Smooth muscle cell (in vitro differentiated cells): ENCODE measurements around the gene EFNA3. TPM values are rescaled to one million over a fixed set of nuclear protein-coding genes. Genes with fewer than 3 reads are reported as not detected.

Source experiments
- DNase-seq: peaks from one replicate; lab custom pipeline; 2025; ENCODE audit not compliant: unreplicated experiment; lab: John Stamatoyannopoulos, UW
- H2AFZ ChIP-seq: fragments of 200-600 bp; sonication (generic); 2 replicates; pipeline ENCODE4 v1.6.0; 2016; ENCODE audit warnings: antibody characterized with exemption, low read depth, mild to moderate bottlenecking
- H3F3A ChIP-seq: fragments of 200-600 bp; sonication (generic); 2 replicates; pipeline ENCODE4 v1.6.0; 2017; ENCODE audit warnings: antibody characterized with exemption, low read depth
- H3K27ac ChIP-seq: fragments of 200-600 bp; sonication (generic); 2 replicates; pipeline ENCODE4 v1.5.1; 2016; ENCODE audit warnings: low read depth, mild to moderate bottlenecking
- H3K27me3 ChIP-seq: fragments of 200-600 bp; sonication (generic); 2 replicates; pipeline ENCODE4 v1.6.1; 2016; ENCODE audit warnings: low read depth, mild to moderate bottlenecking
- H3K36me3 ChIP-seq: fragments of 200-600 bp; sonication (generic); 2 replicates; pipeline ENCODE4 v1.5.1; 2016; ENCODE audit warnings: low read depth
- H3K4me1 ChIP-seq: fragments of 200-600 bp; sonication (generic); 2 replicates; pipeline ENCODE4 v1.5.1; 2016; ENCODE audit warnings: low read depth
- H3K4me2 ChIP-seq: fragments of 200-600 bp; sonication (generic); 2 replicates; pipeline ENCODE4 v1.6.0; 2016; ENCODE audit warnings: mild to moderate bottlenecking
- H3K4me3 ChIP-seq: fragments of 200-600 bp; sonication (generic); 2 replicates; pipeline ENCODE4 v1.5.1; 2016; ENCODE audit warnings: mild to moderate bottlenecking
- H3K79me2 ChIP-seq: fragments of 200-600 bp; sonication (generic); 2 replicates; pipeline ENCODE4 v1.6.0; 2016; ENCODE audit warnings: low read depth, mild to moderate bottlenecking
- H3K9ac ChIP-seq: fragments of 200-600 bp; sonication (generic); 2 replicates; pipeline ENCODE4 v1.6.0; 2016; ENCODE audit warnings: low read depth
- H3K9me3 ChIP-seq: fragments of 200-600 bp; sonication (generic); replicated peaks from 2 replicates; pipeline ENCODE4 v1.5.1; 2016; ENCODE audit warnings: low read depth
- H4K20me1 ChIP-seq: fragments of 200-600 bp; sonication (generic); 2 replicates; pipeline ENCODE4 v1.6.0; 2016; ENCODE audit warnings: low read depth
- WGBS: methylation state at CpG from one replicate; pipeline ENCODE4 v1.1.7; 2016; ENCODE audit warnings: low lambda C conversion rate; 5-methylcytosine and 5-hydroxymethylcytosine counted together
- polyA plus RNA-seq: library from polyadenylated mRNA; unstranded; fragments of >200 nt; fragmentation: Nextera tagmentation; extraction: Ambion mirVana; gene quantifications from 2 replicates; pipeline ENCODE4 v1.2.1, GENCODE V29; 2016
- total RNA-seq: library from RNA; depleted of rRNA; stranded (reverse); fragments of >200 nt; gene quantifications from 2 replicates; pipeline ENCODE4 v1.2.3, GENCODE V29; 2014
- TF ChIP-seq, protein P1 (sequence below): fragments of 200-600 bp; sonication (generic); IDR thresholded peaks from 2 replicates; pipeline ENCODE4 v1.5.1; 2017; ENCODE audit warnings: borderline replicate concordance, mild to moderate bottlenecking, antibody characterized with exemption; ENCODE audit not compliant: insufficient read depth, poor library complexity, severe bottlenecking

EFNA3 gene
- total and polyA plus RNA-seq, 2 experiments from 2014 or later = 5.2 to 9.1 TPM

DNA sequence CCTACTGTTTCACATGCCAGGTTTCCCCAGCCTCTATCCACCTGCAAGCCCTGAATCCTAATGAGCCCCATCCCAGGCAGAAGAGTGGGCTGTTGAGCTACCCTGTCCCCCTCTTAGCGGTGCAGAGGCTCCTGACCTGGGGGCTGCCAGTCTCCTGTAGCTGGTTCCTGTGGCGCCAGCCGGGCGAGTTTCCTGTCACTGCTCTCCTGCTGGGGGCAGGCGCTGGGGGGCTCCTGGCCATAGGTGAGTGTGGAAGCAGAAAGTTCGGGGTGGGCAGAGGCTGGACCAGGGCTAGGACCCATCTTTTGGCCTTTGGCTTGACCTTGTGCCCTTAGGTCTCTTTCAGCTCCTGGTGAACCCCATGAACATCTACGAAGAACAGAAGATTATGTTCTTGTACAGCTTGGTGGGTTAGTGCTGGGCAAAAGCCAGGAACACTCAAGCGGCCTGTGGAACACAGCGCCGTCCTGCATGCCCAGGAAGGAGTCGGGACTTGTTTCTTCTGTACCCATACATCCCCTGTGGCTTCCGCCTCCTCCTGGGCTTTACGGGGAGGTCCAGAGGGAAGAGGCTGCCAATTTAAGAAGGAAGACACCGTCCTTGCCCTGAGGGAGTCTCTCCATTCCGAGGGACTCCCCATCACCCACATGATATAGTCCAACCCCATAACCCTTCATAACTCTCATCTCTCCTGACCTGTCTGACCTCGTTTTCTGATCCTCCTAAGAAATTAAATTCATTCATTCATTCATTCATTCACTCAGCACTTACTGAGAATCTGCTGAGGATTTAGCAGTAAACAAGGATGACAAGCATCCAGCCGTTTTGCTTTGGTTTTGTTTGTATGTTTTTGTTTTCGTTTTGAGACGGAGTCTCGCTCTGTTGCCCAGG lies 44.1 kb upstream of the EFNA3 start:
- no peaks in the 10 kb centered on the region for H3K79me2 ChIP-seq
- WGBS = 92% methylated on average over 20 of the region's 20 CpGs
- H3K4me3 ChIP-seq = no peak overlapping the region
- H3K4me1 ChIP-seq = no peaks in the 10 kb centered on the region
- no peak for DNase-seq
- H3F3A ChIP-seq = no peaks in the 10 kb centered on the region
- H3K27me3 ChIP-seq = no peaks in the 10 kb centered on the region
- no peak overlapping the region for H3K27ac ChIP-seq
- no peak overlapping the region for H2AFZ ChIP-seq
- no peaks in the 10 kb centered on the region for H3K36me3 ChIP-seq
- no peak overlapping the region for H3K4me2 ChIP-seq
- no peaks in the 10 kb centered on the region for H3K9me3 ChIP-seq
- H4K20me1 ChIP-seq = no peaks in the 10 kb centered on the region
- TF ChIP-seq, protein P1, sequence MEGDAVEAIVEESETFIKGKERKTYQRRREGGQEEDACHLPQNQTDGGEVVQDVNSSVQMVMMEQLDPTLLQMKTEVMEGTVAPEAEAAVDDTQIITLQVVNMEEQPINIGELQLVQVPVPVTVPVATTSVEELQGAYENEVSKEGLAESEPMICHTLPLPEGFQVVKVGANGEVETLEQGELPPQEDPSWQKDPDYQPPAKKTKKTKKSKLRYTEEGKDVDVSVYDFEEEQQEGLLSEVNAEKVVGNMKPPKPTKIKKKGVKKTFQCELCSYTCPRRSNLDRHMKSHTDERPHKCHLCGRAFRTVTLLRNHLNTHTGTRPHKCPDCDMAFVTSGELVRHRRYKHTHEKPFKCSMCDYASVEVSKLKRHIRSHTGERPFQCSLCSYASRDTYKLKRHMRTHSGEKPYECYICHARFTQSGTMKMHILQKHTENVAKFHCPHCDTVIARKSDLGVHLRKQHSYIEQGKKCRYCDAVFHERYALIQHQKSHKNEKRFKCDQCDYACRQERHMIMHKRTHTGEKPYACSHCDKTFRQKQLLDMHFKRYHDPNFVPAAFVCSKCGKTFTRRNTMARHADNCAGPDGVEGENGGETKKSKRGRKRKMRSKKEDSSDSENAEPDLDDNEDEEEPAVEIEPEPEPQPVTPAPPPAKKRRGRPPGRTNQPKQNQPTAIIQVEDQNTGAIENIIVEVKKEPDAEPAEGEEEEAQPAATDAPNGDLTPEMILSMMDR = no peak
- H3K9ac ChIP-seq = no peak overlapping the region

DNA sequence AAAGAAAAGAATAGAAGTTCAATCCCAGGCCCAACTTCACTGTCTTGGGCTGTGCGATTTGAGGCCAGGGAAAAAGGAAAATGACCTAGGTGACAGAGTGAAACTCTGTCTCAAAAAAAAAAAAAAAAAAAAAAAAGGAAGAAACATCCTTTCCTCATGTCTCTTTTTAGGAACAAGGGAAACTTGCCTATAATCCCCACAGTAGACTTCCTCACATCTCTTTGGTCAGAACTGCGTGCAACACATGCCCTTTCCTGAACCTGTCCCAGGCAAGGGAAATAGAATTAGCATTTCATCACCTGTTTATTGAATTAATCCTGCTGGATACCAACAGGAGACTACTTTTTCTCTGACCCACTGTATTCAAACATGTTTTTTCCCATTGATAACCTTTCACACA lies 42.7 kb upstream of the EFNA3 start:
- no peak for DNase-seq
- H4K20me1 ChIP-seq = no peaks in the 10 kb centered on the region
- no peak overlapping the region for H3K4me2 ChIP-seq
- H3K9me3 ChIP-seq = no peaks in the 10 kb centered on the region
- WGBS = 98% methylated on average over 2 of the region's 2 CpGs
- H3K36me3 ChIP-seq = no peaks in the 10 kb centered on the region
- H3K9ac ChIP-seq = no peak overlapping the region
- no peak overlapping the region for H3K4me3 ChIP-seq
- no peak overlapping the region for H3K27ac ChIP-seq
- TF ChIP-seq, protein P1 = no peak
- H3K27me3 ChIP-seq = no peaks in the 10 kb centered on the region
- no peak overlapping the region for H2AFZ ChIP-seq
- no peaks in the 10 kb centered on the region for H3F3A ChIP-seq
- no peaks in the 10 kb centered on the region for H3K79me2 ChIP-seq
- no peaks in the 10 kb centered on the region for H3K4me1 ChIP-seq

DNA sequence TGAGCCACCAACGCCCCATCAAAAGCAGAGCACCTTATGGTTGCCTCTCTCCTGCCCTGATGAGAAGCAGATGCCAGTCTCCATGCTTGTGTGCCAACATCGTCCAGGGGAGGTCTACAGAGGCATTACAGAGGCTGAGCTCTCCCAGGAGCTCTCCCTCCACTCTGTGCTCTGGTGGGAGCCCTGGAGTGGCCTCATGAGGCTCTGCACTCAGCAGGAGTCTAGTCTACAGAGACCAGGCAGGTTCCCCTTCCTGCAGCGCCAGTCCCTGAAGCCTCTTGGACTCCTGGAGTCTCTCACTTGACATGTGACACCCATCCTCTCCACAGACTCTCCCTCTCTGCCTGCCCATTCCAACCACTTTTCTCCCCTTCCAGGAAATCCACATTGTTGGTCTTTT lies 41.6 kb upstream of the EFNA3 start:
- H3K27ac ChIP-seq = no peak overlapping the region
- no peak overlapping the region for H3K4me2 ChIP-seq
- no peak overlapping the region for H3K4me3 ChIP-seq
- no peak overlapping the region for H3K9ac ChIP-seq
- WGBS = 84% methylated on average over 3 of the region's 3 CpGs
- H3K79me2 ChIP-seq = no peaks in the 10 kb centered on the region
- no peak for DNase-seq
- no peaks in the 10 kb centered on the region for H4K20me1 ChIP-seq
- H3F3A ChIP-seq = no peaks in the 10 kb centered on the region
- no peak overlapping the region for H2AFZ ChIP-seq
- H3K4me1 ChIP-seq = no peaks in the 10 kb centered on the region
- no peaks in the 10 kb centered on the region for H3K9me3 ChIP-seq
- no peaks in the 10 kb centered on the region for H3K27me3 ChIP-seq
- no peaks in the 10 kb centered on the region for H3K36me3 ChIP-seq
- TF ChIP-seq, protein P1 = no peak
